ENCODE results near the gene HACD3.
A peak's percentile ranks its signal among the peaks of the same experiment; 100 is the strongest.
"Not testable (repeated sequence)": the region's sequence is repeated elsewhere in the genome, so short reads cannot be mapped to it uniquely, and the experiment has no call there.

The HACD3 gene

GRCh38 chr15:65599677-65600076 is 69.4 kb downstream of the HACD3 start:
- no peak for DNase-seq (ENCODE audit: low read depth in 2 of 2)

- no peak for DNase-seq (ENCODE audit: low read depth in 2 of 2)
Measured at GRCh38 chr15:65603134-65603533, 72.9 kb downstream of the HACD3 start.

GRCh38 chr15:65603559-65603958 is 73.3 kb downstream of the HACD3 start:
- DNase-seq (ENCODE audit: low read depth in 2 of 2) = no peak

DNA sequence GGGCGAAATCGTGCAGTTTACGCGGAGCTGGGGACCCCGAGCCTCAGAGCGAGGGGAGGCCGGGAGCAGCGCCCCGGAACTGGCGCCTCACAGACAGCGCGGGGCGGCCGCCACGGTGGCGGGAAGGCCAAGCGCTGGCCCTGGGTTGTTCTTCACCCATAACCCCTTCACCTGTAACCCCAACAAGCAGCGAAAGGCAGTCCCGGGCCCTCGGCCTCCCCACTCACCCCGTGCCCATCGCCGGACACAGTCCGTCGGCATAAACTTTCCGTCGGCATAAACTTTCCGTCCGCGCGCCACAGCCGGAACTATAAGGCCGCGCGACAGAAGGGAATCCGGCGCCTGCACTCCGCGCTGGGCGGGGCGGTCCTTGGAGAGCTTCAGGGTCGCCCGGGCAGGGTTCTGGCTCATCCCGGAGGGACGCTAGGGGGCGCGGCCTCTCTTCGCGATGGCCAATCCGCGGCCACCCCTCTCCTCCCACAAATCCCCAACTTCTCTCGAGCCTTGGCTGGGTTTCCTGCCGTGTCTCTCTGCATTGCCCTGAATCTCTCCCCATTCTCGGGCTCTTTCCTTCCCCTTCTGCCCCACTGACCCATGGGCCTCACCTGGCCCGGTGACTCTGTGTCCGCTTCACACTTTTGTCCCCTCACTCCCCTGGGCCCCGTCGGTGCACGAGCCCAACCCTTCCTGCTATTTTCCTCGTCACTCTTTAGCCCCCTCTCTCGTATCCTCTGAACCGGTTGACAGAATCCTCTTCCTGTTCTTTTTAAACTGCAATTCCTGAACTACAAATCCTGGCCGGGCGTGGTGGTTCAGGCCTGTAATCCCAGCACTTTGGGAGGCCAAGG is 80.8 kb downstream of the HACD3 start, which contains the start of gene INTS14:
TSS of gene INTS14 (minus strand) at position 261 of the 848 bp plus-strand sequence. CDS start 3,751 bp downstream, outside the sequence.
- peak; percentile 84 to 85 for DNase-seq (ENCODE audit: low read depth in 2 of 2)

DNA sequence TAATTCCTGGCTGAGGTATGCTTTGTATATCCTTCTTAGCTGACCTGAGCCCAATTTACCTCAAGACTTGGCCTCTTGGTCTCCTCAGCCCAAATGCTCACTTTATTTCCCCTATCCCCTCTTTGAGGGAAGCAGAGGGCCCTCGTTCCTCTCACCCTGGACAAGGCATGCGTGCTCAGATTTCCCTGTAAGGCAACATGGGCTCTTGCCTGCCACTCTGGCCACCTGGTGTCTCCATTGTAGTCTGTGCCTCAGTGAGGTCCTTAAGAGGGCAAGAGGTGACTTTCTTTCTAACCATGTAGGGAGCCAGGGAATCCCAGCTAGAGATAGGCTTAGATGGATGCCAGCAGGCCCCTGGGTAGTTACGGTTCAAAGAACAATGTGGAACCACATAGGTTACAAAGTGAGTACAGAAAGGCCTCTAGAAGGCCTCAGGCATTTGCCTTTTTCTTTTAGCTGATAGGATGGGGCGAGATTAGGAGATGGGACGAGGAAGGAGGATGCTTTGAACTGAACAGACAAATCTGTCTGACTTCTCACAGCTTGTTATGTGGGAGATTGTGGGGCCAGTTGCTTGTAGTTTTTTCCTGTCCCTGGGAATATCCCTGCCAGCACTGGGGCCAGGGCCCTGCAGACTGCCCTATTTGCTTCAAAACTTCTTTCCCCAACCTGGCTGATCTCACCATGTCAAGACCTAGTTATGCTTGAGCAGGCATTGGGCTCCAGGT is 81.8 kb downstream of the HACD3 start:
- DNase-seq (ENCODE audit: low read depth in 2 of 2) = no peak

GRCh38 chr15:65612616-65612946 is 82.3 kb downstream of the HACD3 start:
- DNase-seq (ENCODE audit: low read depth in 2 of 2) = no peak

DNA sequence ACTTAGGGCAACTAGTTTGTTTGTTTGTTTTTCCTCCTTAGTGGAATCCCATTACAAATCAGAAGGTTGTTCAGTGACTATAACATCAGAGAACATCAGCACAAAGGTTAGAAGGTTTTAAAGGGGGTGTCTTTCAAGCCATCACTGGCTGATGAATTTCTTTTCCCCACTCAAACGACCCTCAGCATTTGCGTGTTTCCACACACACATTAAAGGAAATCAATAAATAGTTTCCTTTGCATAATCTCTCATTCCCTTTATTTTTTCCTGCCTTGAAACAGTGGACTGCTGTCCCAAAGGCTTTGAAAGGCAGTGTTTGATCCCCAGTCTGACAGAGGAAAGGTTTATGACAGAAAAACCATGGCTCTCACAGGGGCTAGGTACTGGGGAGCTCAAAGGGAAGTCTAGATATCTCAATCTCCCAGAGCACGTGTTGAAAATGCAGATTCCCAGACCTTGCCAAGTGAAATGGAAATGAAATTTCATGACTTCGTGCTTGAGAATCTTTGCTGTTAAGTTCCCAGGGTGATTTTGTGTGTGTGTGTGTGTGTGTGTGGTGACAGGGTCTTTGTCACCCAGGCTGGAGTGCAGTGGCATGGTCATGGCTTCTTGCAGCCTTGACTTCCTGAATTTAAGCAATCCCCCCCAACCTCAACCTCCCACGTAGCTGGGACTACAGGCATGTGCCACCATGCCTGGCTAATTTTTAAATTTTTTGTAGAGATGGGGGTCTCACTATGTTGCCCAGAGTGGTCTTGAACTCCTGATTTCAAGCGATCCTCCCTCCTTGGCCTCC is 82.9 kb downstream of the HACD3 start:
- no peak for DNase-seq (ENCODE audit: low read depth in 2 of 2)

- not testable (repeated sequence) for DNase-seq (ENCODE audit: low read depth in 2 of 2)
Measured at GRCh38 chr15:65615887-65616286, 85.6 kb downstream of the HACD3 start.

DNA sequence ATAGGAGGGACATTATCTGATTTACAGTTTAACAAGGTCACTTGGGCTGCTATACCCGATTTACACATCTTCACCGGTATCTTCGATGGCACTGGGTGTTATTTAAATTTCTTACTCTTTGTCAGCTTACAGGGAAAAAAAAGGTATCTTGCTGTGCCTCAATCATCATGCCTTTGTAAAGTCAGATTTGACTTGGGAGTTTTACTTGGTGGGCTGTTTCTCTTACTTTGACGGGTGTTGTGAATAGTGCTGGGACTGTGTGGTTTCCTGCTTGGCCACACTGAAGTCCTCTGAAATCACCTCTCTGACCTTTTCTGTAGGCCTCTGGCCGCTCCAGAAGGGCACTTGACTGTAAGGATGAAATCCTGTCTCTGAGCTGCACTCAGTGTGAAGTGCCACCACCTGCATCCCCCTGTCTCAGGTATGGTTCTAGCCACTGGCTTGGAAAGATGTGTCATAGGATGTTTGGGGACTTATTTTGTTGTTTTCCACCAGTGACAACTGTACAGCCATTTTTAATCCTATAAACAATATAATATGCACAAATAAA is 88.4 kb downstream of the HACD3 start:
- DNase-seq (ENCODE audit: low read depth in 2 of 2) = no peak

DNA sequence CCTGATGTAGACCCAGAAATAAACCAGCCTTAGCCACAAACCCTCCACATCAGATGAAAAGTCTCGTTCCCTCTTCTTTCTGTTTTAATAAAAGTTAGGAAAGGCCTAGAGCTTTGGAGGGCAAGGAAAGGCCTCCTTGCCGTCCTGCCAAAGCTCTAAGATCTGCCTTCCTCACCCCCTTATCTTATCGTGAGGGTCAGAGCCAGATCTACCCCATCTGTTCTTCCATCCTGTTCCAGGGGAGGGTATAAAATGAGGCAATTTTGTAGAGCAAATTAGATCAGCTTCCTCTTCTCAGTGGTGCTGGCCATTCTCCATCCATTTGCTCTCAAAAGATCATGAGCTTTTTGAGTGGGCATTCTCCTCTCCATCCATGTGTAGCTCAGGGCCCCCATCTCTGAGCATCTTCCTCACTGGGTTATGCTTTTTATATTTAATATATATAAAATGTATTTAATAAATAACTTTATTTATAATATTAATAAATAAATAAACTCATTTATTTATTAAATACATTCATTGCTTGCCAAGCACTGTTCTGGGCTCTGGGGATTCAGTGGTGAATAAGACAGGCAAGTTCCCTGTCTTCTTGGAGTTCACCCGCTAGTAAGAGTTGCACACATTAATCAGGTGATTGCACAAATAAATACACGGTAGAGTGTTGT is 89.5 kb downstream of the HACD3 start:
- no peak for DNase-seq (ENCODE audit: low read depth in 2 of 2)

GRCh38 chr15:65620833-65621232 is 90.6 kb downstream of the HACD3 start:
- DNase-seq (ENCODE audit: low read depth in 2 of 2) = no peak

GRCh38 chr15:65621638-65622037 is 91.4 kb downstream of the HACD3 start, which contains the start of gene SLC24A1:
Gene SLC24A1 (plus strand): TSS chr15:65621938. CDS start chr15:65624081, 2,143 bp downstream.
- DNase-seq (ENCODE audit: low read depth in 2 of 2) = no peak

DNA sequence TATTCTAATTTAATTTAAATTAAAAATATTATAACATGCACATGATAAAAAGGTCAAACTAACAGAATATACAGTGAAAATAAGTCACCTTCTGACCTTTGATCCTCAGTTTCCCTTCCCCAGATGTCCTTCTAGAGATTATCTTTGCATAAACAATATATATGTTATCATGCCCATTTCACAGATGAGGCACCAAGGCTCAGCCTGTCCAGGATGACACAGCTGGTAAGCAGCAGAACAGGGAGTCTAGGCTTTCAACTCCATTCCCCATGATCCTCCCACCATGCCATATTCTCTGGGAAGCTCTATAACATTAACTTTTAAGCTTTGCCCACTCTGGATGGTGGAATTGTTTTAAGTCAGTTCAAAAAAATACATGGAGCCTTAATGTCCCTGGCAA is 92.8 kb downstream of the HACD3 start:
- no peak for DNase-seq (ENCODE audit: low read depth in 2 of 2)

DNA sequence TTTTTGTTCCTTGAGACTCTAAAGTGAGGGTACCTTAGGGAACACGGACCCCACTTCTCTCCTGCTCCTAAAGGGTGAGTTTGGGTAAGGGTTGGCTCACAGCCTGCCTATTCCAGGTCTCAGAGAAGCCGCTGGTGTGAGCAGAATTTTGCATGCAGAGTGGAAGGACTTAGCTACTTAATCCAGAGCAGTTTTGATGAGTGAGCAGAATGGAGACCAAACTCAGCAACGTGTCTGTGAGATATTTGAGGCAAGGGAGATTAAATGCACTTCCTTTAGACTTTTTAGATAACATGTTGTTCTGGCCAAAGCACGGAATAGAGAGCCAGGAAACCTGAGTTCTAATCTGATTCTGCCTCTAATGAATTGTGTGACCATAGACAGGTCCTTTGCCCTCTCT is 96.6 kb downstream of the HACD3 start:
- no peak for DNase-seq (ENCODE audit: low read depth in 2 of 2)

All from activated CD8-positive, alpha-beta memory T cell treated with anti-CD3 and anti-CD28 coated beads for 4 hours (primary cell).